Hematopoietic multipotent progenitor cell treated with erythropoietin and hydrocortisone succinate and interleukin-3 and kit ligand, for 15 days (in vitro differentiated cells): ENCODE results near the gene USP37.
"Not testable (repeated sequence)": the region's sequence is repeated elsewhere in the genome, so short reads cannot be mapped to it uniquely, and the experiment has no call there.

Experiments
- DNase-seq: peaks from one replicate; pipeline ENCODE4 v3.0.0-alpha.2; 2015; ENCODE audit warnings: low spot score

The USP37 gene

DNA sequence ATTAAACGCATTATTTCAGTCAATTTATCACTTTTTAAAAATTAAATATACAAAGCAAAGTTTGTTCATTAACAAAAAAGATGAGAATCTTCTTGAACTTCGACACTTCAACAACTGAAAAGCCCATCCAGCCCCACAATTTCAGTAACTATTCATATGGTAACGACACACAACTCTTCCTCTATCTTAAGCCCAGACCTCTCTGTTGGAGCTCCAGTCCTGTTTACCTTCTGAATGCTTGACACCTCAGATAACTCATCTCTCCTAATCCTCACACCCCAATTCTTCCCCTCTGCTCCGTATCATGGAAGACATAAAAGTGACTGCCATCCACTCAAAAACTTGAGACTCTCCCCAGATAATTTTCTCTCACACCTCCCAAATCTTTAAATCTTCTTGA is 12.6 kb downstream of the USP37 start:
- no peak for DNase-seq

- not testable (repeated sequence) for DNase-seq
Measured at GRCh38 chr2:218554225-218554624, 13.9 kb downstream of the USP37 start.

- DNase-seq, result no peak
Measured at GRCh38 chr2:218547978-218548377, 20.2 kb downstream of the USP37 start.

DNA sequence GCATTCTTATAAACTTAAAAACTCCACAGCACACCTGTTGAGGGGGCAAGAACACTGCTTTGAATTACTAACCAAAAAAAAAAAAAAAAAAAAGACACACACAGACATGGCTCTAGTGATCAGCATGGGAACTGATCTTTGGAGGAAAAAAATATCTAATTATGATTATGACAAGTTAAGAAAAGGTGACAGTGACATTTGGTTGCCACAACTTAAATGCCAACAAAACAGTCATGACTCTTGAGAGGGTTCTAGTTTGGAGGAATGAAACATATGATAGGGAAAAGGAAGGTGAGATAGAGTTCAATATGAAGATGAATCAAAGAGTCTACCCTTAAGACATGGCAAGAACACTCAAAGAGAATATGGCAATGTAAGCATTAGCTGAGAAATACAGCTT is 20.6 kb downstream of the USP37 start:
- no peak for DNase-seq

DNA sequence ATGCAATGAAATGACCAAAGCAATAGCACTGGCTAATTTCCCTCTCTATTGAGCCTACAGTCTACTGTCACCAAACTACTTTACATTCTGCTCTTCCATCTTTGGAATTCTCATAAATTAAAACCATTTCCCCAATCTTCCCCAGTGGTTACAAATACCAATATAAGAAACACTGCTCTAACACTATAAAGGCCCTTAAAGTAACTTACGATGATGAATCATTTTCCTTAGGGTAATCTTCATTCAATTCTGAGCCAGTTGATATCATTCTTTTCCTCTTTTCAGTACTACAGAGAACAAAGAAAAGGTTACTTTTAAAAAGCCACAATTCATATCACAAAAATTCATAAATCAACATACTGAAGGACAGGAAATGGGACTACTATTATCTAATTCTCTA is 22.1 kb downstream of the USP37 start:
- DNase-seq, result no peak

- no peak for DNase-seq
Measured at GRCh38 chr2:218540015-218540414, 28.1 kb downstream of the USP37 start.

DNA sequence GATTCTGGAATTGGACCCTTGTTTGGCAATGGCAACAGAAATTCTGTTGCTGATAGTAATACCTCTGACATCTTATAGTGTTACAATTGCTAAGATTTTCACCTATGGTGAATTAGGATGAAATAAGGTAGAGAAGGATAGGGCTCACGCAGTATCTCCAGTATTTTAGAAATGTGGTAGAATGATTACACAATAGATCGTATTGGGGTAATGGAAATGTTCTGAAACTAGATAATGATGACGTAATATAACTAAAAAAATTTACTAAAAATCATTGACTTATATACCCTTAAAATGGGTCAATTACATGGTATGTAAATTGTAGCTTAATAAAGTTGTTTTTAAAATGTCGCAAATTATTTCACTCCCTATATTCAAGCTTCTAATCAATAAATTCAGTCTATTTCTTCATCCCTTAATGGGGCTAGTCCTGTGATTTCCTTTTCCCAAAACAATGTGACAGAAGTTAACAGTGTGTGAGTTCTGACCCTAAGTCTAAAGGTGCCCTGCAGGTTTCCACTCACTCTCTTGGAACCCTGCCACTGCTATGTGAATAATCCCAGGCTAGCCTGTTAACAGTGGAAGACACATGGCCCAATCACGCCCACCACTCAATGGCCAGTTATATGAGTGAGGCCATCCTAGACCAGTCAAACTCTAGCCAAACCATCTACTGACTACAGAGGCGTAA is 31.2 kb downstream of the USP37 start:
- no peak for DNase-seq

- no peak for DNase-seq
Measured at GRCh38 chr2:218529990-218530389, 38.2 kb downstream of the USP37 start.

DNA sequence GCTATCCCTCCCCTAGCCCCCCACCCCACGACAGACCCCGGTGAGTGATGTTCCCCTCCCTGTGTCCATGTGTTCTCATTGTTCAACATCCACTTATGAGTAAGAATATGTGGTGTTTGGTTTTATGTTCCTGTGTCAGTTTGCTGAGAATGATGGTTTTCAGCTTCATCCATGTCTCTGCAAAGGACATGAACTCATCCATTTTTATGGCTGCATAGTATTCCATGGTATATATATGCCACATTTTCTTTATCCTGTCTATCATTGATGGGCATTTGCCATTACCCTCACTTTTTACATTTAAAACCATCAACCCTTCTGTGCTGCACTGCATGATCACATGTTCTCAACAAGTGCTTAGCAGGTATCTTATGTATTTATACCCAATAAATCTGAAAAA is 39.7 kb downstream of the USP37 start:
- not testable (repeated sequence) for DNase-seq

DNA sequence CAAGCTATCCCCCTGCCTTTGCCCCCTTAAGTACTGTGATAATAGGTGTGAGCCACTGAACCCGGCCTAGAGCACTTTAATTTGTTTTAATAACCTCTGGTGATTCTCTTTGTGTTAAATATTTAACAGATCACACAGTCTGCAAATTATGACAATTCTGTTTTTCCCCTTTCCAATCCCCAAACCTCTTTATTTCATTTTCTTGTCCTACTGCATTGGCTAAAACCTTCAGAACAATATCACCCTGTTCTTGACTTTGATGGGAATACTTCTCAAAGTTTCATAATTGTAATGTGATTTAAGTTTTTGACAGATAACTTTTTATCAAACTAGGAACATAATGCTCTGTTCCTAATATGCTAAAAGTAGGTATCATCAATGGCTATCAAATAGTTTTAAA is 44.5 kb downstream of the USP37 start:
- DNase-seq, result no peak

DNA sequence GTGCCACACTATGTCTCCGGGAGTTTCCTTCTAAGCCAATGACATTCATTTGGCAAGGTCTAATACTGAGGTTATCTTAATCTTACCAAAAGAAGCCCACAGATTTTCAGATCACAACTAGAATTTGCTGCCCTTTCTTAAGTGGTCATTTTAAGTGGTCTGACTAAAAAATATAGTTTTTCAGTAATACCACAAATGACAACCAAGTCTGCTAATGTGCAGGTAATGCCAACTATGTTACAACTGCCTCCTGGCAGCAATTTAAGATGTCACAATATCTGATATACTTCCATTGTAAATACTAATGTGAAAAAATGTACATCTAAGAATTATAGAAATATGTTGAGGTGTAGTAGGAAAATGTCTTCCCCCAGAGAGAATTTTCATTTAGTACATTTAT is 49.3 kb downstream of the USP37 start:
- no peak for DNase-seq

DNA sequence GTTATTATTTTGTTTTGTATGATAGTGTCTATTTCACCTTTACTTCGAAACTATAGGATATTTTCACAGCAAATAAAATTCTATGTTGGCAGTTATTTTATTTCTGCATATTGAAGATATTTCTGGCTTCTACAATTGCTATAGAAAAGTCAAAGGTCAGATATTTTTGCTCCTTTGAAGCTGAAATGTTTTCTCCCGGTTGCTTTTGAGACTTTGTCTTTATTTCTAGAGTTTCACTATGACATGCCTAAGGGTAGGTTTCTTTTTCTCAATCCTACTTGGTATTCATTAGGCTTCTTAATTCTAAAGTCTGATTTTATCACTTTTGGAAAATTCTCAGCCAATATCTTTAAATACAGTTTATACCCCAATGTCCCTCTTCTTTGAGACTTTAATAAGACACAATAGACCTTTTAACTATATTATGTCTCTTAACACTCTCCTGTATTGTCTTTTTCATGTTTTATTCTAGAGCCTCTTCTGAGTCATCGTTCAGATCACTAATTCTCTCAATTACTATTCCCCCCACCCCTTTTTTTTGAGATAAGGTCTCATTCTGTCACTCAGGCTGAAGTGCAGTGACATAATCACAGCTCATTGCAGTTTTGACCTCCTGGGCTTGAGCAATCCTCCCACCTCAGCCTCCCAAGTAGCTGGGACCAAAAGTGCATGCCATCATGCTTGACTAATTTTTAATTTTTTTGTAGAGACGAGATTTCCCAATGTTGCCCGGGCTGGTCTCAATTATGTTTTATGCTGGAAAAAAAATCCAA is 50.5 kb downstream of the USP37 start:
- no peak for DNase-seq

GRCh38 chr2:218516614-218517013 is 51.5 kb downstream of the USP37 start:
- peak; percentile 52 for DNase-seq

DNA sequence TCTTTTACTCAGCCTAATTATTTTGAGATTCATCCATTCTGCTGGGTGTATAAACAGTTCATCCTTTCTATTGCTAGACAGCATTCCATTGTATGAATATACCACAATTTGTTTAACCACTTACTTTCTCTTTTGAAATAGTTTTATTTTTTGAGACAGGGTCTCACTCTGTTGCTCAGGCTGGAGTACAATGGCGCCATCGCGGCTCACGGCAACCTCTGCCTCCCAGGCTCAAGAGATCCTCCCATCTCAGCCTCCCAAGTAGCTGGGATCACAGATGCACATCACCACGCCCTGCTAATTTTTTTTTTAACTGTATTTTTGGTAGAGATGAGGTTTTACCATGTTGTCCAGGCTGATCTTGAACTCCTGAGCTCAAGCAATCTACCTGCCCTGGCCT is 54.5 kb downstream of the USP37 start:
- DNase-seq, result no peak

GRCh38 chr2:218508299-218508698 is 59.9 kb downstream of the USP37 start:
- DNase-seq, result no peak

GRCh38 chr2:218505754-218506371 is 62.3 kb downstream of the USP37 start:
- DNase-seq, result no peak

DNA sequence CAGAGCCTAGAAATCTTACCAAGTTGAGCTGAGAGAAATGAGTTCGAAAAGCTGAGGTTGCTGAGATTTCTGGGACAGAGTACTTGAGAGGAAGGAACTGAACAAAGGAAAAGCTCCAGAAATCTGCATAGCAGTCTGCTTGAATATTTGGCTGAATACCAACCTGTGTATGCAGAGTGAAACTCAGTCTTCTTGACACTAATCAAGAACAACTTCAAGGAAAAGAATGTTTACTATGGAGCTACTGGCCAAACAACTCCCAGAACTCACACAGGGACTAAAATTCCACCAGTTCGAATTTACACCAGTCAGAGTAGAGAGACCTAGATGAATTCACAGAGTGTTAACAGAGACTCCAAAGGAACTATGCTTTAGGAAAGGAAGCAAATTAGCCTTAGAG is 66.5 kb downstream of the USP37 start:
- no peak for DNase-seq

DNA sequence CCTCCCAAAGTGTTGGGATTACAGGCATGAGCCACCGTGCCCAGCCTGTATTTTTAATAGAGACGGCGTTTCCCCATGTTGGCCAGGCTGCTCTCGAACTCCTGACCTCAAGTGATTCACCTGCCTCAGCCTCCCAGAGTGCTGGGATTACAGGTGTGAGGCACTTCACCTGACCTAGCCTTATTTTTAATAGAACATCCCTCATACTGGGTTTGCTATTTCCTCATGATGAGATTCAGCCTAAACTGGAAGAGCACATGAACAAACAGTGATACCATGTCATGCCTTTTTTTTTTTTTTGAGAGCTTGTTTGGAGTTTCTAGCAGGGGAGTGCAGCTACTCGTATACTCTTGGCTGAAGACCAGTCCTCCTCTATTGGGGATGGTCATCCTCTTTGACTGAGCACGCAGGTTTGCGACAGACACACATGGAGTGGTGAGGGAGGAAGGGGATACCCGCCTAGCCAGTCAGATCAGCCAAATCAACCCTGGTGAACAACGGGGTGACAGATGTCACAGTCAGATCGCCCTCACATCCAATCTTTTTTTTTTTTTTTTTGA is 67.6 kb downstream of the USP37 start:
- DNase-seq, result no peak

GRCh38 chr2:218485986-218486667 is 82.0 kb downstream of the USP37 start:
- DNase-seq, result no peak

DNA sequence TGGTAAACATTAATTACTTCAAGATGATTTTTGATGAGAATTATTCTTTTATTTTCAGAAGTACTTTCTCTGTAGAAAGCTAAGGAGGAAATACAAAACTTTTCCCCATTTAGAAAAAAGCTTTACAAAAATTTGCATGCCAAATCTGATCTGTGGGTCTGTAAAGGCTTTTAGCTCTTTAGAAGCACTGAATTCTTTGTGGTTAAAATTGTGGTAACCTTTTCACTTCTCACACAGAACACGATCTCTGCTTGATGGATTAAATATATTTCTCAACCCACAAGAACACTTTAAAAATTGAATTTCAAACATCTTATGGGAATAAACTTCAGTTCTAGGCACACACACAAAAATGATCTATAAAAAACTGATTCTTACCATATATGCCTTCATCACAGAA is 85.5 kb downstream of the USP37 start:
- no peak for DNase-seq

DNA sequence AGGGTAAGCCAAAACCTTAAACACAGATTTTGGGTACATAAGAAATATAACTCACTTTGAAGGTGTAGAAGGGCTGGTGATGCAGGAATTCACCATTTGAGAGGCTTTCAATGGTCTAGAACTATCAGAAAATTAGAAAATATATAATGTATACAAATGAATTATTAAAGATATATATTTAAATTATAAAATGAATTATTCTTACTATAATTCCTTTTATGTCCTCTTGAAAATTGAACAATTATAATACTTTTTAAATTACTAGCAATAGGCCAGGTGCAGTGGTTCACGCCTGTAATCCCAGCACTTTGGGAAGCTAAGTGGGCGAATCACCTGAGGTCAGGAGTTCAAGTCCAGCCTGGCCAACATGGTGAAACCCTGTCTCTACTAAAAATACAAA is 88.6 kb downstream of the USP37 start:
- DNase-seq, result no peak

GRCh38 chr2:218478544-218478943 is 89.6 kb downstream of the USP37 start:
- DNase-seq, result no peak
